Motor neuron (in vitro differentiated cells): ENCODE data around the gene RAPGEF5. TPM values are rescaled to one million over a fixed set of nuclear protein-coding genes. Genes with fewer than 3 reads are reported as not detected.
A peak's percentile ranks its signal among the peaks of the same experiment; 100 is the strongest.

Experiments used
- ATAC-seq, 8 experiments: fragments of 200-7000 bp; cut with Tn5 transposase; replicated peaks in 6 of 8; 2 replicates each; pipeline ENCODE4 v1.8.0; 2021; ENCODE audit warnings: mild to moderate bottlenecking in 8 of 8, moderate library complexity in 8 of 8
- H3K27ac ChIP-seq, 2 donors: fragments of 250-450 bp; sonication (Bioruptor Pico); 2 replicates each; pipeline ENCODE4 v1.9.0; 2021; ENCODE audit warnings: antibody characterized with exemption in 2 of 2, mild to moderate bottlenecking in 2 of 2, moderate library complexity in 1 of 2
- H3K4me1 ChIP-seq, 2 donors: fragments of 250-450 bp; sonication (Bioruptor Pico); replicated peaks in 1 of 2; 2 replicates each; pipeline ENCODE4 v1.6.1; 2021; ENCODE audit warnings: antibody characterized with exemption in 2 of 2, mild to moderate bottlenecking in 2 of 2, moderate library complexity in 1 of 2
- H3K4me3 ChIP-seq, 5 donors: fragments of 250-450 bp; sonication (Bioruptor Pico); 2 replicates each; pipeline ENCODE4 v1.9.0; 2021; ENCODE audit warnings: antibody characterized with exemption in 5 of 5, mild to moderate bottlenecking in 5 of 5, moderate library complexity in 4 of 5
- WGBS, 10 experiments: fragments of 450-650 bp; shearing (Covaris generic); methylation state at CpG; one replicate each; pipeline ENCODE4 v1.0.0; 2022; 5-methylcytosine and 5-hydroxymethylcytosine counted together
- in situ Hi-C, 9 experiments: fragments of 400-800 bp; cut with MboI; loops; one replicate each; pipeline ENCODE4 v1.15.0; 2021; ENCODE audit warnings: low sequenced_read_pairs in 9 of 9, low pct_unique_long_range_greater_than_20kb in 2 of 9; ENCODE audit not compliant: unreplicated experiment in 9 of 9
- total RNA-seq, 8 experiments: library from RNA; unstranded; fragments of 300-600 nt; gene quantifications; 2 replicates each; pipeline versions ENCODE4 v1.2.3 to v1.2.4, GENCODE V29; 2022

The RAPGEF5 gene
- total RNA-seq, 8 experiments from 2014 or later, result 4.6 to 22.2 (median 14.2) TPM

- in situ Hi-C loops, result no loop called here
- Histone ChIP-seq H3K4me1 (peaks cover 5 to 9% of the 10 kb centered on the region in 2 donors), H3K4me3 (no peak overlapping the region), H3K27ac (no peak overlapping the region)
- ATAC-seq, result peak in 1 of 8 experiments; percentile 9
- 45 to 100% (median 85%) methylated on average over 1 to 3 of the region's 3 CpGs; no CpG with 5 or more reads in 1 of the 10 experiments for WGBS, 10 experiments
Measured at GRCh38 chr7:22373388-22373787, 16.4 kb upstream of the RAPGEF5 start.

- in situ Hi-C loops, result no loop called here
- Histone ChIP-seq H3K4me1 (peaks cover 4 to 5% of the 10 kb centered on the region in 2 donors), H3K4me3 (no peak overlapping the region), H3K27ac (no peak overlapping the region)
- ATAC-seq, result no peak
- 43 to 100% (median 100%) methylated on average over 1 to 5 of the region's 6 CpGs; no CpG with 5 or more reads in 3 of the 10 experiments for WGBS, 10 experiments
Measured at GRCh38 chr7:22372863-22373262, 15.9 kb upstream of the RAPGEF5 start.

GRCh38 chr7:22371878-22372277, 14.9 kb upstream of the RAPGEF5 start:
- H3K27ac ChIP-seq, result no peak overlapping the region
- no peaks in the 10 kb centered on the region for H3K4me1 ChIP-seq
- H3K4me3 ChIP-seq, result no peak overlapping the region
- in situ Hi-C loops, result no loop called here
- no peak for ATAC-seq

GRCh38 chr7:22364900-22365299, 7.9 kb upstream of the RAPGEF5 start:
- no peak overlapping the region for H3K27ac ChIP-seq
- in situ Hi-C loops, result no loop called here
- ATAC-seq, result peak in 3 of 8 experiments; percentile 35 to 73 (median 55)
- H3K4me3 ChIP-seq, result no peak overlapping the region
- WGBS, 10 experiments, result 56 to 84% (median 75%) methylated on average over 1 to 2 of the region's 2 CpGs; no CpG with 5 or more reads in 3 of the 10 experiments
- H3K4me1 ChIP-seq, result peaks cover 0 to 9% of the 10 kb centered on the region in 2 donors

- Histone ChIP-seq H3K27ac (no peak overlapping the region), H3K4me1 (peaks cover 0 to 9% of the 10 kb centered on the region in 2 donors), H3K4me3 (no peak overlapping the region)
- in situ Hi-C loops, result no loop called here
- ATAC-seq, result peak in 4 of 8 experiments; percentile 46 to 85 (median 64)
- WGBS, 10 experiments, result 17 to 91% (median 73%) methylated on average over 2 to 4 of the region's 4 CpGs; no CpG with 5 or more reads in 2 of the 10 experiments
Measured at GRCh38 chr7:22363756-22364422, 6.9 kb upstream of the RAPGEF5 start.

GRCh38 chr7:22361795-22362194, 4.8 kb upstream of the RAPGEF5 start:
- H3K4me3 ChIP-seq, result no peak overlapping the region
- peaks cover 9 to 16% of the 10 kb centered on the region in 2 donors for H3K4me1 ChIP-seq
- in situ Hi-C loops, result no loop called here
- ATAC-seq, result no peak
- 14 to 100% (median 82%) methylated on average over 1 to 2 of the region's 2 CpGs; no CpG with 5 or more reads in 1 of the 10 experiments for WGBS, 10 experiments
- no peak overlapping the region for H3K27ac ChIP-seq

GRCh38 chr7:22361320-22361719, 4.4 kb upstream of the RAPGEF5 start:
- no peak for ATAC-seq
- Histone ChIP-seq H3K4me1 (peaks cover 9 to 16% of the 10 kb centered on the region in 2 donors), H3K4me3 (no peak overlapping the region), H3K27ac (no peak overlapping the region)
- in situ Hi-C loops, result no loop called here
- WGBS, 10 experiments, result 50 to 100% (median 95%) methylated on average over 1 to 6 of the region's 6 CpGs; no CpG with 5 or more reads in 1 of the 10 experiments

- no peak for ATAC-seq
- in situ Hi-C loops, result no loop called here
- Histone ChIP-seq H3K4me1 (peaks cover 9 to 11% of the 10 kb centered on the region in 2 donors), H3K4me3 (no peak overlapping the region), H3K27ac (no peak overlapping the region)
- 59 to 100% (median 86%) methylated on average over 1 to 7 of the region's 8 CpGs; no CpG with 5 or more reads in 1 of the 10 experiments for WGBS, 10 experiments
Measured at GRCh38 chr7:22358820-22359697, 2.1 kb upstream of the RAPGEF5 start.

- no peak overlapping the region for H3K27ac ChIP-seq
- peak overlapping the region; percentile 37 to 53 (median 50) for H3K4me3 ChIP-seq
- H3K4me1 ChIP-seq, result peaks cover 7 to 9% of the 10 kb centered on the region in 2 donors
- in situ Hi-C loops, result no loop called here
- WGBS, 10 experiments, result 25 to 100% (median 47%) methylated on average over 1 to 16 of the region's 23 CpGs; no CpG with 5 or more reads in 1 of the 10 experiments
- ATAC-seq, result peak in 5 of 8 experiments; percentile 25 to 62 (median 44)
Measured at GRCh38 chr7:22357311-22358175, 589 bp upstream of the RAPGEF5 start.

GRCh38 chr7:22356010-22356691, 803 bp downstream of the RAPGEF5 start:
- Histone ChIP-seq H3K4me3 (peak overlapping the region; percentile 37 to 53 (median 50)), H3K27ac (no peak overlapping the region), H3K4me1 (peaks cover 7 to 9% of the 10 kb centered on the region in 2 donors)
- in situ Hi-C loops, result no loop called here
- WGBS, 10 experiments, result 20 to 100% (median 63%) methylated on average over 1 to 12 of the region's 26 CpGs; no CpG with 5 or more reads in 3 of the 10 experiments
- ATAC-seq, result peak; percentile 10 to 53 (median 18)

GRCh38 chr7:22355620-22356009, 1.3 kb downstream of the RAPGEF5 start:
- Histone ChIP-seq H3K4me3 (no peak overlapping the region), H3K27ac (no peak overlapping the region), H3K4me1 (peaks cover 7 to 9% of the 10 kb centered on the region in 2 donors)
- ATAC-seq, result no peak
- 63 to 100% (median 86%) methylated on average over 2 to 4 of the region's 5 CpGs; no CpG with 5 or more reads in 4 of the 10 experiments for WGBS, 10 experiments
- in situ Hi-C loops, result no loop called here

GRCh38 chr7:22354462-22354861, 2.5 kb downstream of the RAPGEF5 start:
- WGBS, 10 experiments, result 60 to 82% (median 62%) methylated on average over 1 to 2 of the region's 2 CpGs; no CpG with 5 or more reads in 7 of the 10 experiments
- Histone ChIP-seq H3K4me1 (peaks cover 7 to 9% of the 10 kb centered on the region in 2 donors), H3K27ac (no peak overlapping the region), H3K4me3 (no peak overlapping the region)
- ATAC-seq, result no peak
- in situ Hi-C loops, result no loop called here
